Choroid plexus epithelial cell (primary cell): Measurements from ENCODE around the gene ROBO4.

Source experiments
- DNase-seq: peaks from one replicate; pipeline ENCODE4 v3.0.0-alpha.2; 2010; ENCODE audit warnings: low read depth
- H3K4me3 ChIP-seq: 2 replicates; pipeline ENCODE4 v1.5.1; 2011; ENCODE audit warnings: low read depth, mild to moderate bottlenecking, control low read depth, low read length, moderate library complexity
- CTCF ChIP-seq: conservative IDR thresholded peaks from 2 replicates; pipeline ENCODE4 v1.5.1; 2011; ENCODE audit warnings: low read depth, mild to moderate bottlenecking, control low read depth, inconsistent platforms, low read length, moderate library complexity

The ROBO4 gene

GRCh38 chr11:124863826-124864165, 33.9 kb downstream of the ROBO4 start:
- H3K4me3 ChIP-seq, result no peak overlapping the region
- TF ChIP-seq CTCF, result no peak
- DNase-seq, result no peak

GRCh38 chr11:124863137-124863825, 34.4 kb downstream of the ROBO4 start:
- TF ChIP-seq CTCF, result no peak
- DNase-seq, result peak; percentile 40
- peak overlapping the region; percentile 30 for H3K4me3 ChIP-seq

- no peak overlapping the region for H3K4me3 ChIP-seq
- DNase-seq, result no peak
- TF ChIP-seq CTCF, result no peak
Observed at GRCh38 chr11:124861670-124862069, 36.0 kb downstream of the ROBO4 start.

- DNase-seq, result no peak
Observed at GRCh38 chr11:124859171-124859570, 38.5 kb downstream of the ROBO4 start.

GRCh38 chr11:124846070-124846673, 51.5 kb downstream of the ROBO4 start:
- TF ChIP-seq CTCF, result no peak
- no peak for DNase-seq
- no peak overlapping the region for H3K4me3 ChIP-seq

More at GRCh38 chr11:124859171-124859570, 38.5 kb downstream of the ROBO4 start:
- no peak overlapping the region for H3K4me3 ChIP-seq
- TF ChIP-seq CTCF, result no peak

GRCh38 chr11:124844664-124845079, 53.0 kb downstream of the ROBO4 start:
- no peak for TF ChIP-seq CTCF
- DNase-seq, result no peak
- no peak overlapping the region for H3K4me3 ChIP-seq

GRCh38 chr11:124843616-124843910, 54.1 kb downstream of the ROBO4 start:
- no peak for TF ChIP-seq CTCF
- no peak overlapping the region for H3K4me3 ChIP-seq
- DNase-seq, result no peak
